Uterus (tissue), 4 donors: Measurements from ENCODE around the gene H2AZ1. TPM values are rescaled to one million over a fixed set of nuclear protein-coding genes. Genes with fewer than 3 reads are reported as not detected.

Source experiments
- DNase-seq, 2 donors: peaks; one replicate each; pipeline ENCODE4 v3.0.0-alpha.2; 2019 to 2020
- H3K27ac ChIP-seq, 2 donors: fragments of 200-600 bp; sonication (generic); 1 replicate in 1 of 2; 2 replicates in 1 of 2; pipeline ENCODE4 v1.5.1; 2016 to 2018
- H3K27me3 ChIP-seq, 2 donors: fragments of 200-600 bp; sonication (generic); one replicate each; pipeline ENCODE4 v1.5.1; 2018 to 2019; ENCODE audit warnings: control low read depth in 1 of 2
- H3K36me3 ChIP-seq, 2 donors: fragments of 200-600 bp; sonication (generic); one replicate each; pipeline ENCODE4 v1.5.1; 2019; ENCODE audit warnings: control low read depth in 1 of 2
- H3K4me1 ChIP-seq, 2 donors: fragments of 200-600 bp; sonication (generic); one replicate each; pipeline ENCODE4 v1.5.1; 2018 to 2019; ENCODE audit warnings: control low read depth in 1 of 2
- H3K4me3 ChIP-seq, 2 donors: fragments of 200-600 bp; sonication (generic); 1 replicate in 1 of 2; 2 replicates in 1 of 2; pipeline ENCODE4 v1.5.1; 2018 to 2019; ENCODE audit warnings: mild to moderate bottlenecking in 1 of 2
- H3K9me3 ChIP-seq, 2 donors: fragments of 200-600 bp; sonication (generic); one replicate each; pipeline ENCODE4 v1.5.1; 2019; ENCODE audit warnings: control low read depth in 1 of 2
- POLR2A ChIP-seq, 2 donors: fragments of 450-650 bp; IDR thresholded peaks; one replicate each; pipeline ENCODE4 v1.6.1; 2016; ENCODE audit warnings: antibody characterized with exemption in 2 of 2, mild to moderate bottlenecking in 1 of 2, moderate library complexity in 1 of 2
- intact Hi-C: fragments of 100-400 bp; cut with DNase I; formaldehyde crosslinking; loops from one replicate; pipeline ENCODE4 v1.15.1; 2023; ENCODE audit warnings: low total_unique reads
- total RNA-seq, 4 donors: library from RNA; depleted of rRNA in 3 of 4; stranded (reverse); fragments of >200 nt in 3 of 4; gene quantifications; one replicate each; pipeline versions ENCODE4 v1.1.0 to v1.2.4, GENCODE V29; 2014 to 2023
- TF ChIP-seq, protein P1 (sequence below), 4 experiments: fragments of 200-600 bp in 2 of 4; fragments of 450-650 bp in 2 of 4; sonication (generic) in 2 of 4; IDR thresholded peaks; one replicate each; pipeline ENCODE4 v1.5.1; 2016 to 2019; ENCODE audit warnings: antibody characterized with exemption in 4 of 4, mild to moderate bottlenecking in 2 of 4, moderate library complexity in 1 of 4
- donor health status: DM: yes; HTN: yes; CAD: no.

H2AZ1 gene
- total RNA-seq, 4 donors from 2014 or later, result 99.7 to 206 (median 134) TPM

- peak within 1 kb of the TSS; percentile 69 to 75 for H3K4me3 ChIP-seq
- H3K9me3 ChIP-seq, result no peaks in the 10 kb centered on the region
- H3K27me3 ChIP-seq, result no peaks in the 10 kb centered on the region
- intact Hi-C loops, result loop anchor here (10.0 kb wide), 1 partner anchor 52 kb away; the partner anchor contains the start of gene LAMTOR3
- no peaks in the 10 kb centered on the region for H3K4me1 ChIP-seq
- TF ChIP-seq POLR2A (IDR thresholded peaks at IDR 0.05), result peak in 1 of 2 donors; percentile 48
- TF ChIP-seq, protein P1, sequence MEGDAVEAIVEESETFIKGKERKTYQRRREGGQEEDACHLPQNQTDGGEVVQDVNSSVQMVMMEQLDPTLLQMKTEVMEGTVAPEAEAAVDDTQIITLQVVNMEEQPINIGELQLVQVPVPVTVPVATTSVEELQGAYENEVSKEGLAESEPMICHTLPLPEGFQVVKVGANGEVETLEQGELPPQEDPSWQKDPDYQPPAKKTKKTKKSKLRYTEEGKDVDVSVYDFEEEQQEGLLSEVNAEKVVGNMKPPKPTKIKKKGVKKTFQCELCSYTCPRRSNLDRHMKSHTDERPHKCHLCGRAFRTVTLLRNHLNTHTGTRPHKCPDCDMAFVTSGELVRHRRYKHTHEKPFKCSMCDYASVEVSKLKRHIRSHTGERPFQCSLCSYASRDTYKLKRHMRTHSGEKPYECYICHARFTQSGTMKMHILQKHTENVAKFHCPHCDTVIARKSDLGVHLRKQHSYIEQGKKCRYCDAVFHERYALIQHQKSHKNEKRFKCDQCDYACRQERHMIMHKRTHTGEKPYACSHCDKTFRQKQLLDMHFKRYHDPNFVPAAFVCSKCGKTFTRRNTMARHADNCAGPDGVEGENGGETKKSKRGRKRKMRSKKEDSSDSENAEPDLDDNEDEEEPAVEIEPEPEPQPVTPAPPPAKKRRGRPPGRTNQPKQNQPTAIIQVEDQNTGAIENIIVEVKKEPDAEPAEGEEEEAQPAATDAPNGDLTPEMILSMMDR (IDR thresholded peaks at IDR 0.05), result peak in 1 of 4 experiments; percentile 12
- peak; percentile 59 to 75 for DNase-seq
- peak within 1 kb of the TSS; percentile 92 to 97 for H3K27ac ChIP-seq
- no peaks in the 10 kb centered on the region for H3K36me3 ChIP-seq
Observed at GRCh38 chr4:99946356-99947189, 3.5 kb downstream of the H2AZ1 start, which contains the start of gene DNAJB14. Gene DNAJB14, minus strand, starts transcription at chr4:99946618. Its CDS starts 47 bp downstream, at chr4:99946571.

GRCh38 chr4:99945718-99946355, 4.2 kb downstream of the H2AZ1 start:
- TF ChIP-seq POLR2A (IDR thresholded peaks at IDR 0.05), result no peak
- TF ChIP-seq, protein P1 (IDR thresholded peaks at IDR 0.05), result no peak
- Histone ChIP-seq H3K4me1 (no peaks in the 10 kb centered on the region), H3K36me3 (no peaks in the 10 kb centered on the region), H3K27ac (peak overlapping the region; percentile 92 to 97), H3K9me3 (no peaks in the 10 kb centered on the region), H3K27me3 (no peaks in the 10 kb centered on the region), H3K4me3 (peak overlapping the region; percentile 69 to 75)
- no peak for DNase-seq
- intact Hi-C loops, result loop anchor here (10.0 kb wide), 1 partner anchor 51 kb away; the partner anchor contains the start of gene LAMTOR3

DNA sequence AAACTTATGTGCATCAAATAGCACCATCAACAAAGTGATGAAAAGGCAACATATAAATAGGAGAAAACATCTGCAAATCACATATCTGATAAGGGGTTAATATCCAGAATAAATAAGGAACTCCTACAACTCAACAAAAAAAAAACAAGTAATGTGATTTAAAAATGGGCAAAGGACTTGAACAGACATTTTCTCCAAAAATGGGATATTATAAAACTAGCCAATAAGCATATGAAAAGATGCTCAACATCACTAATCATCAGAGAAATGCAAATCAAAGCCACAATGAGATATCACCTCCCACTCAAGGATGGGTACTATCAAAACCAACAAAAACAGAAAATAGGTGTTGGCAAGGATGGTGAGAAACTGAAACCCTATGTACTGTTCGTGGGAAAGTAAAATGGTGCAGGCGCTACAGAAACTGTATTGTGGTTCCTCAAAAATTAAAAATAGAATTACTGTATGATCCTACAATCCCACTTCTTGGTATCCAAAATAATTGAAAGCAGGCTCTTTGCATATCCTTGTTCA, 6.1 kb downstream of the H2AZ1 start:
- no peaks in the 10 kb centered on the region for H3K9me3 ChIP-seq
- no peak for TF ChIP-seq POLR2A (IDR thresholded peaks at IDR 0.05)
- TF ChIP-seq, protein P1 (IDR thresholded peaks at IDR 0.05), result no peak
- intact Hi-C loops, result loop anchor here (10.0 kb wide), 1 partner anchor 49 kb away; the partner anchor contains the start of gene LAMTOR3
- DNase-seq, result no peak
- no peak overlapping the region for H3K27ac ChIP-seq
- H3K4me1 ChIP-seq, result no peaks in the 10 kb centered on the region
- no peaks in the 10 kb centered on the region for H3K27me3 ChIP-seq
- H3K4me3 ChIP-seq, result no peak overlapping the region
- H3K36me3 ChIP-seq, result no peaks in the 10 kb centered on the region

DNA sequence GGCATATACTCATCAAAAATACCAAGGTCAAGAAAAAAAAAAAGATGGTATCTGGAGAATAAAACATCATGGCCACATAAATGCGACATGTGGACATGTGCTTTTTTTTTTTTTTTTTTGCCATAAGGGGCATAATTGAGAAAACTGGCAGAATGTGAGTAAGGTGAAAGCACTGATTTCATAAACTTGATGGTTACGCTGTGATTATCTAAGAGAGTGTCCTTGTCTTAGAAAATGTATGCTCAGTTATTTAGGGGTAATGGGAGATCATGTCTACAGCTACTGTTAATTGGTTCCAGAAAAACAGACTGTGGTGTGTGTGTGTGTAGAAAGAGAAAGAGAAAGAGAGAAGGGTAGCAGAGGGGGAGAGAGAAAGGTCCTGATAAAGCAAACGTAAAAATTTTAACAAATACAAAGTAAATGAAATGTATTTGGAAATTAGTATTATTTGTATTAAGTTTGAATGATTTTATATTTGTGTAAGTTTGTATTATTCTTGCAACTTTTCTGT, 11.8 kb downstream of the H2AZ1 start:
- no peak for TF ChIP-seq POLR2A (IDR thresholded peaks at IDR 0.05)
- TF ChIP-seq, protein P1 (IDR thresholded peaks at IDR 0.05), result no peak
- no peaks in the 10 kb centered on the region for H3K36me3 ChIP-seq
- no peaks in the 10 kb centered on the region for H3K27me3 ChIP-seq
- H3K9me3 ChIP-seq, result no peaks in the 10 kb centered on the region
- intact Hi-C loops, result no loop called here
- H3K4me3 ChIP-seq, result no peak overlapping the region
- DNase-seq, result no peak
- H3K27ac ChIP-seq, result no peak overlapping the region
- no peaks in the 10 kb centered on the region for H3K4me1 ChIP-seq
